ENCODE results near the gene CLMN. TPM values are rescaled to one million over a fixed set of nuclear protein-coding genes. Genes with fewer than 3 reads are reported as not detected.

Gene CLMN
- total and polyA plus RNA-seq, 2 donors (not counting 3 experiments of a cell fraction or from before 2014, with no cell fraction given) = 0.72 to 9.6 TPM

DNA sequence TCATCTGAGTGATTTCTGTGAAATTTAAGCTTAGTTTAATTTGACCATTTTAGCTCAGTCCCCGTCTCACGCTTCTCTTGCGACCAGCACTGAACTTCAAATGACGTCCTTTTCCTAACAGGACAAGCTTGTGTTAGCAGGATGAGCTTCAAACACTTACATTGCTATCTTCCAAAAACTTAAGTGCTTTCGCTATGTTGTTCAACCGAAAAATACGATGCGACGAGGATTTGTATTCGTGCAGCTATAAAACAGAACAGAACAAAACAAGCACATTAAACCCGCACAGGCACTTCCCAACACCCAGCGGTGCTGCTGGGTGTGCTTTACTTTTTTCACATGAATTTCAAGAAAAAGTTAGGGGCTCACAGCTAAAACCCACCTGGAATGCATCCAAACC, 98.2 kb downstream of the CLMN start:
- TF ChIP-seq FOS (IDR thresholded peaks at IDR 0.05; ENCODE audit: borderline replicate concordance, insufficient read depth, low read length) (no peak), JUN (IDR thresholded peaks at IDR 0.05; ENCODE audit: borderline replicate concordance, insufficient read depth, insufficient read length, low read depth) (no peak), EZH2 (IDR thresholded peaks at IDR 0.05; ENCODE audit: borderline replicate concordance, low read depth, low read length, severe bottlenecking) (no peak), MYC (IDR thresholded peaks at IDR 0.05; ENCODE audit: low read depth, low read length) (no peak), GATA2 (IDR thresholded peaks at IDR 0.05; ENCODE audit: insufficient read depth, insufficient read length, low read depth, low read length) (no peak), POLR2A (IDR thresholded peaks at IDR 0.05; ENCODE audit: low read depth, low read length) (no peak), POLR2AphosphoS5 (IDR thresholded peaks at IDR 0.05; ENCODE audit: insufficient read depth, low read depth, low read length) (no peak)
- TF ChIP-seq, protein P1, sequence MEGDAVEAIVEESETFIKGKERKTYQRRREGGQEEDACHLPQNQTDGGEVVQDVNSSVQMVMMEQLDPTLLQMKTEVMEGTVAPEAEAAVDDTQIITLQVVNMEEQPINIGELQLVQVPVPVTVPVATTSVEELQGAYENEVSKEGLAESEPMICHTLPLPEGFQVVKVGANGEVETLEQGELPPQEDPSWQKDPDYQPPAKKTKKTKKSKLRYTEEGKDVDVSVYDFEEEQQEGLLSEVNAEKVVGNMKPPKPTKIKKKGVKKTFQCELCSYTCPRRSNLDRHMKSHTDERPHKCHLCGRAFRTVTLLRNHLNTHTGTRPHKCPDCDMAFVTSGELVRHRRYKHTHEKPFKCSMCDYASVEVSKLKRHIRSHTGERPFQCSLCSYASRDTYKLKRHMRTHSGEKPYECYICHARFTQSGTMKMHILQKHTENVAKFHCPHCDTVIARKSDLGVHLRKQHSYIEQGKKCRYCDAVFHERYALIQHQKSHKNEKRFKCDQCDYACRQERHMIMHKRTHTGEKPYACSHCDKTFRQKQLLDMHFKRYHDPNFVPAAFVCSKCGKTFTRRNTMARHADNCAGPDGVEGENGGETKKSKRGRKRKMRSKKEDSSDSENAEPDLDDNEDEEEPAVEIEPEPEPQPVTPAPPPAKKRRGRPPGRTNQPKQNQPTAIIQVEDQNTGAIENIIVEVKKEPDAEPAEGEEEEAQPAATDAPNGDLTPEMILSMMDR (IDR thresholded peaks at IDR 0.05; ENCODE audit: extremely low read depth in 1 of 2, insufficient read depth in 1 of 2, low read depth in 1 of 2, low read length in 2 of 2) = no peak
- TF ChIP-seq, protein P2, sequence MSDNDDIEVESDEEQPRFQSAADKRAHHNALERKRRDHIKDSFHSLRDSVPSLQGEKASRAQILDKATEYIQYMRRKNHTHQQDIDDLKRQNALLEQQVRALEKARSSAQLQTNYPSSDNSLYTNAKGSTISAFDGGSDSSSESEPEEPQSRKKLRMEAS (IDR thresholded peaks at IDR 0.05; ENCODE audit: insufficient read depth, insufficient read length) = no peak
- H3K9me3 ChIP-seq (replicated peaks; ENCODE audit: control insufficient read depth, insufficient read depth, low read length) = no peaks in the 10 kb centered on the region
- CTCF ChIA-PET = interaction anchor here (1.0 kb wide), 1 partner anchor 23 kb away, joined by 3 read pairs; no protein-coding TSS in a partner anchor
- no TSS peak for BruUV-seq (replicated peaks)
- H3K4me1 ChIP-seq (ENCODE audit: control insufficient read depth, extremely low read depth, insufficient read depth, low read length) = no peaks in the 10 kb centered on the region
- H3K9ac ChIP-seq (replicated peaks; ENCODE audit: extremely low read depth, insufficient read depth, low read length) = no peak overlapping the region
- H4K20me1 ChIP-seq (replicated peaks; ENCODE audit: control insufficient read depth, extremely low read depth, insufficient read depth, low read length) = no peaks in the 10 kb centered on the region
- no peak overlapping the region for H3K4me2 ChIP-seq (ENCODE audit: insufficient read depth, low read length)
- H3K9me1 ChIP-seq (replicated peaks; ENCODE audit: control insufficient read depth, extremely low read depth, insufficient read depth, low read length) = no peaks in the 10 kb centered on the region
- H3K27me3 ChIP-seq (ENCODE audit: control insufficient read depth in 2 of 2, insufficient read depth in 2 of 2, low read length in 2 of 2) = no peaks in the 10 kb centered on the region
- no peak overlapping the region for H2AFZ ChIP-seq (ENCODE audit: low read depth, low read length)
- POLR2A ChIA-PET = no interaction called here
- no peak overlapping the region for H3K27ac ChIP-seq (ENCODE audit: insufficient read depth, low read depth, low read length)
- FAIRE-seq (no peak), DNase-seq (ENCODE audit: low read depth, low spot score) (no peak)
- no peaks in the 10 kb centered on the region for H3K36me3 ChIP-seq (ENCODE audit: control insufficient read depth in 2 of 2, extremely low read depth in 1 of 2, insufficient read depth in 2 of 2, low read length in 2 of 2)
- no peaks in the 10 kb centered on the region for H3K79me2 ChIP-seq (ENCODE audit: control insufficient read depth, insufficient read depth, low read length)
- H3K4me3 ChIP-seq (replicated peaks in 1 of 3; ENCODE audit: insufficient read depth in 1 of 3, low read depth in 1 of 3, low read length in 3 of 3) = no peak overlapping the region
- intact Hi-C loops (cut with micrococcal nuclease) (no loop called here), dilution Hi-C loops (cut with MboI; ENCODE audit: extremely low pct_ligation_motif_present, low sequenced_read_pairs) (no loop called here)
